SU-DHL-6 (cell line): Measurements from ENCODE around the gene PPT1.

Experiments
- EZH2phosphoT487 ChIP-seq: fragments of 200-600 bp; sonication (generic), shearing (Covaris generic); conservative IDR thresholded peaks from 2 replicates; pipeline ENCODE4 v1.6.1; 2018; ENCODE audit warnings: mild to moderate bottlenecking, antibody characterized with exemption, low read length, moderate library complexity, mixed read lengths
- TF ChIP-seq, protein P1 (sequence below): fragments of 200-600 bp; sonication (generic); IDR thresholded peaks from one replicate; pipeline ENCODE4 v1.5.1; 2017; ENCODE audit warnings: antibody characterized with exemption, mild to moderate bottlenecking, low read length, moderate library complexity; ENCODE audit not compliant: insufficient read depth, poor library complexity, severe bottlenecking

DNA sequence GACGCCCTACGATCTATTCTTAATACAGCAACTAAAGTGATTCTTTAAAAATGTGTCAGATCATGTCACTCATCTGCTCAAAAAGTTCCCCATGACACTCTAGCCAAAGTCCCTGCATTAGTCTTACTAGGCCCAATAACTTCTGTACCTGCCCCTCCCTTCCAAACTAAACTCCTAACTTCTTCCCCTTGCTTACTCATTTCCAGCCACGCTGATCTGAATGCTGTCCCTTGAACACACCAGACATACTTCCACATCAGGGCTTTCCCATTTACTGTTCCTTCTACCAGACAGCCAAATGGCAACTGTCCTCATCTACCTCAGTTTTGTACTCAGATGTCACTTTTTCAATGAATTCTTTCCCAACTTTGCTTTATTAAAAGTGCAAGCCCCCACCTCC is 1.2 kb downstream of the PPT1 start:
- TF ChIP-seq, protein P1, sequence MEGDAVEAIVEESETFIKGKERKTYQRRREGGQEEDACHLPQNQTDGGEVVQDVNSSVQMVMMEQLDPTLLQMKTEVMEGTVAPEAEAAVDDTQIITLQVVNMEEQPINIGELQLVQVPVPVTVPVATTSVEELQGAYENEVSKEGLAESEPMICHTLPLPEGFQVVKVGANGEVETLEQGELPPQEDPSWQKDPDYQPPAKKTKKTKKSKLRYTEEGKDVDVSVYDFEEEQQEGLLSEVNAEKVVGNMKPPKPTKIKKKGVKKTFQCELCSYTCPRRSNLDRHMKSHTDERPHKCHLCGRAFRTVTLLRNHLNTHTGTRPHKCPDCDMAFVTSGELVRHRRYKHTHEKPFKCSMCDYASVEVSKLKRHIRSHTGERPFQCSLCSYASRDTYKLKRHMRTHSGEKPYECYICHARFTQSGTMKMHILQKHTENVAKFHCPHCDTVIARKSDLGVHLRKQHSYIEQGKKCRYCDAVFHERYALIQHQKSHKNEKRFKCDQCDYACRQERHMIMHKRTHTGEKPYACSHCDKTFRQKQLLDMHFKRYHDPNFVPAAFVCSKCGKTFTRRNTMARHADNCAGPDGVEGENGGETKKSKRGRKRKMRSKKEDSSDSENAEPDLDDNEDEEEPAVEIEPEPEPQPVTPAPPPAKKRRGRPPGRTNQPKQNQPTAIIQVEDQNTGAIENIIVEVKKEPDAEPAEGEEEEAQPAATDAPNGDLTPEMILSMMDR: no peak
- TF ChIP-seq EZH2phosphoT487: no peak
